IMR-90 (cell line): ENCODE data around the gene SARS1. TPM values are rescaled to one million over a fixed set of nuclear protein-coding genes. Genes with fewer than 3 reads are reported as not detected.

Experiments used
- ATAC-seq: fragments of 200-7000 bp; cut with Tn5 transposase; 2 replicates; pipeline ENCODE4 v1.9.1; 2020; ENCODE audit warnings: low read depth, mild to moderate bottlenecking, moderate library complexity
- BruUV-seq: library from RNA; stranded (reverse); fragments of 400-500 nt; replicated peaks from 2 replicates; lab custom pipeline; 2021; lab: Mats Ljungman, UMichigan
- CTCF ChIA-PET: fragments of 300-600 bp; formaldehyde crosslinking; extraction: SDS; loops from one replicate; lab custom pipeline; 2021; ENCODE audit warnings: antibody characterized with exemption; lab: Yijun Ruan, JAX
- POLR2A ChIA-PET: fragments of 300-600 bp; sonication (Branson Sonifier 250); formaldehyde crosslinking; loops from one replicate; lab custom pipeline; 2022; ENCODE audit warnings: antibody characterized with exemption; ENCODE audit not compliant: unreplicated experiment; lab: Charles Lee
- DNase-seq: peaks from one replicate; pipeline ENCODE4 v3.0.0; 2013
- H2AFZ ChIP-seq: replicated peaks from 2 replicates; pipeline ENCODE3; 2013; ENCODE audit warnings: low read length, mild to moderate bottlenecking; ENCODE audit not compliant: poor library complexity
- H2AK5ac ChIP-seq: 2 replicates; pipeline ENCODE4 v1.6.1; 2013; ENCODE audit warnings: low read depth, low read length, inconsistent platforms
- H2AK9ac ChIP-seq: replicated peaks from 2 replicates; pipeline ENCODE3; 2013; ENCODE audit warnings: mild to moderate bottlenecking, low read depth, low read length, moderate library complexity; ENCODE audit not compliant: poor library complexity
- H2BK120ac ChIP-seq: 2 replicates; pipeline ENCODE4 v1.6.1; 2013; ENCODE audit warnings: low read depth, low read length, inconsistent platforms
- H2BK15ac ChIP-seq: 3 replicates; pipeline ENCODE4 v1.6.1; 2013; ENCODE audit warnings: low read depth, low read length, inconsistent platforms
- H2BK20ac ChIP-seq: 2 replicates; pipeline ENCODE4 v1.6.1; 2013; ENCODE audit warnings: low read depth, mild to moderate bottlenecking, inconsistent platforms, low read length, moderate library complexity
- H2BK5ac ChIP-seq: 2 replicates; pipeline ENCODE4 v1.6.1; 2013; ENCODE audit warnings: mild to moderate bottlenecking, low read depth, low read length, inconsistent platforms; ENCODE audit not compliant: poor library complexity, severe bottlenecking
- H3K14ac ChIP-seq: replicated peaks from 2 replicates; pipeline ENCODE4 v1.6.1; 2013; ENCODE audit warnings: low read depth, low read length, inconsistent platforms
- H3K18ac ChIP-seq: 2 replicates; pipeline ENCODE4 v1.6.1; 2013; ENCODE audit warnings: low read depth, low read length, control low read depth
- H3K23ac ChIP-seq: 2 replicates; pipeline ENCODE4 v1.6.1; 2013; ENCODE audit warnings: low read depth, low read length, inconsistent platforms
- H3K27ac ChIP-seq: 2 replicates; pipeline ENCODE4 v1.5.1; 2013; ENCODE audit warnings: mild to moderate bottlenecking, control low read depth, low read length; ENCODE audit not compliant: insufficient read depth
- H3K27me3 ChIP-seq: 2 replicates; pipeline ENCODE4 v1.6.1; 2013; ENCODE audit warnings: low read length; ENCODE audit not compliant: control insufficient read depth, insufficient read depth
- H3K36me3 ChIP-seq: 2 replicates; pipeline ENCODE4 v1.6.1; 2013; ENCODE audit warnings: low read length, mixed read lengths; ENCODE audit not compliant: control insufficient read depth, insufficient read depth
- H3K4ac ChIP-seq: 2 replicates; pipeline ENCODE4 v1.6.1; 2013; ENCODE audit warnings: low read depth, low read length, inconsistent platforms
- H3K4me1 ChIP-seq: 2 replicates; pipeline ENCODE4 v1.6.1; 2013; ENCODE audit warnings: low read length, mixed read lengths; ENCODE audit not compliant: control insufficient read depth, insufficient read depth
- H3K4me2 ChIP-seq: 2 replicates; pipeline ENCODE4 v1.6.1; 2013; ENCODE audit warnings: low read depth, mild to moderate bottlenecking, control low read depth, low read length, moderate library complexity
- H3K4me3 ChIP-seq: 2 replicates; pipeline ENCODE4 v1.5.1; 2013; ENCODE audit warnings: low read depth, mild to moderate bottlenecking, control low read depth, low read length, moderate library complexity; ENCODE audit not compliant: insufficient read depth
- H3K56ac ChIP-seq: 2 replicates; pipeline ENCODE4 v1.6.1; 2013; ENCODE audit warnings: low read length, inconsistent platforms; ENCODE audit not compliant: insufficient read depth; ENCODE audit errors: extremely low read depth
- H3K79me1 ChIP-seq, 2 experiments: 2 replicates each; pipeline ENCODE4 v1.6.1; 2013; ENCODE audit warnings: low read length in 2 of 2, inconsistent platforms in 1 of 2, low read depth in 1 of 2
- H3K9ac ChIP-seq: 2 replicates; pipeline ENCODE4 v1.6.1; 2013; ENCODE audit warnings: low read depth, low read length, control low read depth
- H3K9me1 ChIP-seq: 2 replicates; pipeline ENCODE4 v1.6.1; 2013; ENCODE audit warnings: low read length, inconsistent platforms; ENCODE audit not compliant: insufficient read depth
- H3K9me3 ChIP-seq: 2 replicates; pipeline ENCODE4 v1.6.1; 2013; ENCODE audit warnings: low read length; ENCODE audit not compliant: control insufficient read depth, insufficient read depth
- H4K20me1 ChIP-seq: 2 replicates; pipeline ENCODE4 v1.6.1; 2013; ENCODE audit warnings: low read length, inconsistent platforms; ENCODE audit not compliant: insufficient read depth
- H4K5ac ChIP-seq: 2 replicates; pipeline ENCODE4 v1.6.1; 2013; ENCODE audit warnings: mild to moderate bottlenecking, low read depth, low read length, control low read depth
- H4K8ac ChIP-seq, 2 experiments: 2 replicates each; pipeline ENCODE4 v1.6.1; 2013; ENCODE audit warnings: low read depth in 2 of 2, low read length in 2 of 2, control low read depth in 1 of 2, inconsistent platforms in 1 of 2
- H4K91ac ChIP-seq: 2 replicates; pipeline ENCODE4 v1.6.1; 2013; ENCODE audit warnings: low read depth, low read length, inconsistent platforms; ENCODE audit not compliant: insufficient read depth
- CEBPB ChIP-seq: IDR thresholded peaks from 2 replicates; pipeline ENCODE4 v1.6.1; 2012; ENCODE audit warnings: low read depth, low read length, improper control_type of control experiment
- CHD1 ChIP-seq: IDR thresholded peaks from 2 replicates; pipeline ENCODE4 v1.6.1; 2012; ENCODE audit warnings: low read depth, low read length, improper control_type of control experiment
- MAFK ChIP-seq: IDR thresholded peaks from 2 replicates; pipeline ENCODE4 v1.6.1; 2012; ENCODE audit warnings: low read depth, low read length, improper control_type of control experiment
- MXI1 ChIP-seq: IDR thresholded peaks from 2 replicates; pipeline ENCODE4 v1.6.1; 2012; ENCODE audit warnings: low read depth, mild to moderate bottlenecking, low read length, moderate library complexity, borderline replicate concordance
- RCOR1 ChIP-seq: IDR thresholded peaks from 2 replicates; pipeline ENCODE4 v1.6.1; 2012; ENCODE audit warnings: mild to moderate bottlenecking, low read length, improper control_type of control experiment; ENCODE audit not compliant: insufficient replicate concordance
- RFX5 ChIP-seq: IDR thresholded peaks from 2 replicates; pipeline ENCODE4 v1.8.0; 2012; ENCODE audit warnings: low read depth, mild to moderate bottlenecking, low read length, moderate library complexity
- WGBS, 2 experiments: methylation state at CpG; one replicate each; pipeline versions ENCODE4 v1.1.5 to v1.1.7; 2013; ENCODE audit warnings: missing lambda C conversion rate in 2 of 2; ENCODE audit not compliant: insufficient read length in 1 of 2; ENCODE audit errors: extremely low coverage in 2 of 2; 5-methylcytosine and 5-hydroxymethylcytosine counted together
- dilution Hi-C: fragments of 300-500 bp; cut with HindIII; formaldehyde crosslinking; loops from one replicate; pipeline ENCODE4 v1.14.3; 2018; ENCODE audit warnings: low sequenced_read_pairs; ENCODE audit not compliant: unreplicated experiment
- in situ Hi-C: fragments of 300-500 bp; cut with MboI; formaldehyde crosslinking; loops from 3 replicates; pipeline ENCODE4 v1.14.3; 2019; ENCODE audit warnings: low sequenced_read_pairs, inconsistent platforms, mixed read lengths
- intact Hi-C: fragments of 100-400 bp; cut with micrococcal nuclease; formaldehyde crosslinking; loops from 2 replicates; pipeline ENCODE4 v1.10.0; 2022
- polyA plus RNA-seq, 3 experiments: library from polyadenylated mRNA; depleted of rRNA; stranded (reverse); fragments of >200 nt; gene quantifications; 2 replicates each; pipeline ENCODE4 v1.2.3, GENCODE V29; 2012; ENCODE audit warnings: low replicate concordance in 1 of 3
- total RNA-seq: library from RNA; depleted of rRNA; stranded (reverse); fragments of >200 nt; gene quantifications from 2 replicates; pipeline ENCODE4 v1.2.3, GENCODE V29; 2012
- TF ChIP-seq, protein P1 (sequence below): conservative IDR thresholded peaks from 2 replicates; pipeline ENCODE4 v1.5.1; 2012; ENCODE audit warnings: mild to moderate bottlenecking, low read depth, low read length, improper control_type of control experiment
- TF ChIP-seq, protein P2 (sequence below): fragments of 150-350 bp; IDR thresholded peaks from 2 replicates; pipeline ENCODE4 v1.6.1; 2016; ENCODE audit warnings: low read depth, mild to moderate bottlenecking, low read length, moderate library complexity, borderline replicate concordance
- TF ChIP-seq, protein P3 (sequence below): fragments of 150-350 bp; IDR thresholded peaks from 2 replicates; pipeline ENCODE4 v1.6.1; 2017; ENCODE audit warnings: mild to moderate bottlenecking, antibody characterized with exemption, low read length, low read depth

The SARS1 gene
- total and polyA plus RNA-seq, 2 of the 4 experiments (the other 2 are of a cell fraction) = 231 to 348 TPM

DNA sequence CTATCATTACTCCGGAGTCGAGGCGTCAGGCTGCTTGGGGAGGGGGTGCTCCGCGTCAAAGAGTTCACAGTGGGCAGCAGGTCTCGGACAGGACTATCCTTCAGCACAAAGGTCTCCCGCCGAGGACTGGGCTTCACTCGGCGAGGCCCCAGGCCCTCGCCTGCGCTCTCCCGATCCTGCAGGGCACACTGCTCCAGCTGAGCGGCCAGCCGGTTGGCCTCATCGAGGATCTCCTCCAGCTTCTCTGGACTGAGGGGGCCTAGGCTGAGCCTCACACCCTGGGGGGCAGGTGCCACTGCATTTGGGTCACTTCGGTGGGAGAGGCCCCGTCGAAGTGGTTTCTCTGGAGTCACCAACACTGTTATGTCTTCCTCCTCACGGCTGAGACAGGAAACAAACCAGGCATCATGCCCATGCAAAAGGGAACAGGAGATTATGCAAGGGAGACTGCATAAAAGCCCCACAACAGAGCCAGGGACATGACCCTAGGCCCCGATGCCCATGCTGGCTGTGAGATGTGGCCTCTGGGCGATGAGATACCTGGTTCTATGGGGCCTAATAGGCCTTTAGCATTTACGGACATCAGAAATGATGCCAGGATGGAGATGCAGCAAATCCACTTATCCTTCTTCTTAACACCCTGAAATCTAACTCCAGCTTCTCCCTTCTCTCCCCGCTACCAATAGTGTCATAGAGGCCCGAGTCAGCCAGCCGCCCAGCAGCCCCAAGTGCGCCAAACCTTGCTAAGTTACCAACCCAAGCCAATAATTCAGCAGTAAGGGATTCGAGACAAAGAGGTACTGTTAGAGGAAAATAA, 68.2 kb downstream of the SARS1 start:
- in situ Hi-C loops = no loop called here
- Histone ChIP-seq H3K4me1 (peaks cover 7% of the 10 kb centered on the region), H4K8ac (peak overlapping the region; percentile 32 to 74; a peak in 3 of 4 replicates), H3K9me1 (peaks cover 6% of the 10 kb centered on the region; the same call in 1 of the 2 replicates), H3K36me3 (peaks cover 6% of the 10 kb centered on the region), H3K9ac (peak overlapping the region; percentile 82), H3K79me1 (peaks cover 15 to 56% of the 10 kb centered on the region in 2 experiments), H2AK5ac (peak overlapping the region; percentile 63), H2BK120ac (peak overlapping the region; percentile 61), H3K27ac (peak overlapping the region; percentile 73), H3K4ac (peak overlapping the region; percentile 85), H4K91ac (peak overlapping the region; percentile 71), H3K4me3 (peak overlapping the region; percentile 63), H2BK20ac (peak overlapping the region; percentile 8; the same call in 1 of the 2 replicates), H3K9me3 (no peaks in the 10 kb centered on the region), H4K5ac (peak overlapping the region; percentile 76), H3K14ac (peak overlapping the region; percentile 48), H2AFZ (peak overlapping the region; percentile 84), H3K56ac (peak overlapping the region; percentile 72), H3K18ac (peak overlapping the region; percentile 17), H2BK5ac (peak overlapping the region; percentile 73), H3K23ac (peak overlapping the region; percentile 93), H2BK15ac (peak overlapping the region; percentile 12; the same call in 1 of the 3 replicates), H4K20me1 (no peaks in the 10 kb centered on the region), H2AK9ac (peak overlapping the region; percentile 88), H3K27me3 (no peaks in the 10 kb centered on the region), H3K4me2 (peak overlapping the region; percentile 96)
- ChIA-PET POLR2A (interaction anchor here (0.8 to 1.6 kb wide), 2 partner anchors 41 to 89 kb away, joined by 3 read pairs; no protein-coding TSS in a partner anchor), CTCF (interaction anchor here (1.0 kb wide), 1 partner anchor 27 kb away, joined by 3 read pairs; no protein-coding TSS in a partner anchor)
- 36% methylated on average over 7 of the region's 28 CpGs; no CpG with 5 or more reads in 1 of the 2 experiments for WGBS, 2 experiments
- BruUV-seq = no TSS peak
- no peak for DNase-seq
- ATAC-seq = peak; percentile 3; the same call in 1 of the 2 replicates
- dilution Hi-C loops = no loop called here
- TF ChIP-seq CEBPB = no peak
- TF ChIP-seq, protein P1, sequence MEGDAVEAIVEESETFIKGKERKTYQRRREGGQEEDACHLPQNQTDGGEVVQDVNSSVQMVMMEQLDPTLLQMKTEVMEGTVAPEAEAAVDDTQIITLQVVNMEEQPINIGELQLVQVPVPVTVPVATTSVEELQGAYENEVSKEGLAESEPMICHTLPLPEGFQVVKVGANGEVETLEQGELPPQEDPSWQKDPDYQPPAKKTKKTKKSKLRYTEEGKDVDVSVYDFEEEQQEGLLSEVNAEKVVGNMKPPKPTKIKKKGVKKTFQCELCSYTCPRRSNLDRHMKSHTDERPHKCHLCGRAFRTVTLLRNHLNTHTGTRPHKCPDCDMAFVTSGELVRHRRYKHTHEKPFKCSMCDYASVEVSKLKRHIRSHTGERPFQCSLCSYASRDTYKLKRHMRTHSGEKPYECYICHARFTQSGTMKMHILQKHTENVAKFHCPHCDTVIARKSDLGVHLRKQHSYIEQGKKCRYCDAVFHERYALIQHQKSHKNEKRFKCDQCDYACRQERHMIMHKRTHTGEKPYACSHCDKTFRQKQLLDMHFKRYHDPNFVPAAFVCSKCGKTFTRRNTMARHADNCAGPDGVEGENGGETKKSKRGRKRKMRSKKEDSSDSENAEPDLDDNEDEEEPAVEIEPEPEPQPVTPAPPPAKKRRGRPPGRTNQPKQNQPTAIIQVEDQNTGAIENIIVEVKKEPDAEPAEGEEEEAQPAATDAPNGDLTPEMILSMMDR = no peak
- no peak for TF ChIP-seq RCOR1
- TF ChIP-seq, protein P2, sequence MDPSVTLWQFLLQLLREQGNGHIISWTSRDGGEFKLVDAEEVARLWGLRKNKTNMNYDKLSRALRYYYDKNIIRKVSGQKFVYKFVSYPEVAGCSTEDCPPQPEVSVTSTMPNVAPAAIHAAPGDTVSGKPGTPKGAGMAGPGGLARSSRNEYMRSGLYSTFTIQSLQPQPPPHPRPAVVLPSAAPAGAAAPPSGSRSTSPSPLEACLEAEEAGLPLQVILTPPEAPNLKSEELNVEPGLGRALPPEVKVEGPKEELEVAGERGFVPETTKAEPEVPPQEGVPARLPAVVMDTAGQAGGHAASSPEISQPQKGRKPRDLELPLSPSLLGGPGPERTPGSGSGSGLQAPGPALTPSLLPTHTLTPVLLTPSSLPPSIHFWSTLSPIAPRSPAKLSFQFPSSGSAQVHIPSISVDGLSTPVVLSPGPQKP = no peak
- no peak for TF ChIP-seq RFX5
- no peak for TF ChIP-seq MXI1
- TF ChIP-seq CHD1 = no peak
- no peak for TF ChIP-seq MAFK
- TF ChIP-seq, protein P3, sequence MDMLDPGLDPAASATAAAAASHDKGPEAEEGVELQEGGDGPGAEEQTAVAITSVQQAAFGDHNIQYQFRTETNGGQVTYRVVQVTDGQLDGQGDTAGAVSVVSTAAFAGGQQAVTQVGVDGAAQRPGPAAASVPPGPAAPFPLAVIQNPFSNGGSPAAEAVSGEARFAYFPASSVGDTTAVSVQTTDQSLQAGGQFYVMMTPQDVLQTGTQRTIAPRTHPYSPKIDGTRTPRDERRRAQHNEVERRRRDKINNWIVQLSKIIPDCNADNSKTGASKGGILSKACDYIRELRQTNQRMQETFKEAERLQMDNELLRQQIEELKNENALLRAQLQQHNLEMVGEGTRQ = no peak
- intact Hi-C loops = loop anchor here (1.0 to 10.0 kb wide), 2 partner anchors 117 to 343 kb away; no protein-coding TSS in a partner anchor
